ENCODE data around the gene STAG1.
"Not testable (repeated sequence)": the region's sequence is repeated elsewhere in the genome, so short reads cannot be mapped to it uniquely, and the experiment has no call there.

The STAG1 gene

GRCh38 chr3:136645915-136646314 is 106.3 kb downstream of the STAG1 start:
- no peak for DNase-seq (ENCODE audit: low read depth)

GRCh38 chr3:136644212-136644611 is 108.0 kb downstream of the STAG1 start:
- DNase-seq (ENCODE audit: low read depth): no peak

- not testable (repeated sequence) for DNase-seq (ENCODE audit: low read depth)
These were observed 108.8 kb downstream of the STAG1 start for GRCh38 chr3:136643380-136643779.

- DNase-seq (ENCODE audit: low read depth): no peak
These were observed 109.5 kb downstream of the STAG1 start for GRCh38 chr3:136642711-136643110.

GRCh38 chr3:136639069-136639468 is 113.1 kb downstream of the STAG1 start:
- no peak for DNase-seq (ENCODE audit: low read depth)

GRCh38 chr3:136637176-136637575 is 115.0 kb downstream of the STAG1 start:
- DNase-seq (ENCODE audit: low read depth): no peak

GRCh38 chr3:136634821-136635220 is 117.4 kb downstream of the STAG1 start:
- DNase-seq (ENCODE audit: low read depth): no peak

GRCh38 chr3:136632625-136633081 is 119.5 kb downstream of the STAG1 start:
- DNase-seq (ENCODE audit: low read depth): no peak

- no peak for DNase-seq (ENCODE audit: low read depth)
These were observed 120.8 kb downstream of the STAG1 start for GRCh38 chr3:136631424-136631823.

- DNase-seq (ENCODE audit: low read depth): no peak
These were observed 121.3 kb downstream of the STAG1 start for GRCh38 chr3:136630915-136631314.

- DNase-seq (ENCODE audit: low read depth): no peak
These were observed 125.7 kb downstream of the STAG1 start for GRCh38 chr3:136626493-136626892.

GRCh38 chr3:136624894-136625815 is 127.0 kb downstream of the STAG1 start:
- no peak for DNase-seq (ENCODE audit: low read depth)

GRCh38 chr3:136624371-136624770 is 127.8 kb downstream of the STAG1 start:
- DNase-seq (ENCODE audit: low read depth): no peak

GRCh38 chr3:136621628-136622027 is 130.6 kb downstream of the STAG1 start:
- DNase-seq (ENCODE audit: low read depth): no peak

- no peak for DNase-seq (ENCODE audit: low read depth)
These were observed 131.7 kb downstream of the STAG1 start for GRCh38 chr3:136620436-136620835.

- not testable (repeated sequence) for DNase-seq (ENCODE audit: low read depth)
These were observed 134.1 kb downstream of the STAG1 start for GRCh38 chr3:136617969-136618525.

GRCh38 chr3:136617198-136617597 is 135.0 kb downstream of the STAG1 start:
- DNase-seq (ENCODE audit: low read depth): no peak

GRCh38 chr3:136612512-136612911 is 139.7 kb downstream of the STAG1 start:
- DNase-seq (ENCODE audit: low read depth): no peak

GRCh38 chr3:136606990-136607389 is 145.2 kb downstream of the STAG1 start:
- no peak for DNase-seq (ENCODE audit: low read depth)

- not testable (repeated sequence) for DNase-seq (ENCODE audit: low read depth)
These were observed 146.0 kb downstream of the STAG1 start for GRCh38 chr3:136606216-136606615.

GRCh38 chr3:136604961-136605360 is 147.2 kb downstream of the STAG1 start:
- DNase-seq (ENCODE audit: low read depth): no peak

- no peak for DNase-seq (ENCODE audit: low read depth)
These were observed 149.4 kb downstream of the STAG1 start for GRCh38 chr3:136602818-136603217.

GRCh38 chr3:136595913-136596697 is 156.1 kb downstream of the STAG1 start:
- no peak for DNase-seq (ENCODE audit: low read depth)

Data from stimulated activated CD8-positive, alpha-beta memory T cell treated with anti-CD3 and anti-CD28 coated beads, Interleukin-12 subunit alpha, Interleukin-12 subunit beta, amount 100 ng/mL, for 1 hour (primary cell).